ENCODE data around the gene NUP62.
"Not testable (repeated sequence)": the region's sequence is repeated elsewhere in the genome, so short reads cannot be mapped to it uniquely, and the experiment has no call there.

Gene NUP62

GRCh38 chr19:49925486-49925885 lies 3.8 kb downstream of the NUP62 start (continued):
- TF ChIP-seq, protein P1, sequence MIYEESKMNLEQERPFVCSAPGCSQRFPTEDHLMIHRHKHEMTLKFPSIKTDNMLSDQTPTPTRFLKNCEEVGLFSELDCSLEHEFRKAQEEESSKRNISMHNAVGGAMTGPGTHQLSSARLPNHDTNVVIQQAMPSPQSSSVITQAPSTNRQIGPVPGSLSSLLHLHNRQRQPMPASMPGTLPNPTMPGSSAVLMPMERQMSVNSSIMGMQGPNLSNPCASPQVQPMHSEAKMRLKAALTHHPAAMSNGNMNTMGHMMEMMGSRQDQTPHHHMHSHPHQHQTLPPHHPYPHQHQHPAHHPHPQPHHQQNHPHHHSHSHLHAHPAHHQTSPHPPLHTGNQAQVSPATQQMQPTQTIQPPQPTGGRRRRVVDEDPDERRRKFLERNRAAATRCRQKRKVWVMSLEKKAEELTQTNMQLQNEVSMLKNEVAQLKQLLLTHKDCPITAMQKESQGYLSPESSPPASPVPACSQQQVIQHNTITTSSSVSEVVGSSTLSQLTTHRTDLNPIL (CRISPR knock-in tag; IDR thresholded peaks at IDR 0.05; ENCODE audit: low read depth) = no peak
- TF ChIP-seq ZFP3 (CRISPR knock-in tag; IDR thresholded peaks at IDR 0.05) = no peak

- ATAC-seq = not testable (repeated sequence)
These were observed 4.5 kb downstream of the NUP62 start for GRCh38 chr19:49924881-49925210.

- TF ChIP-seq ESRRG (CRISPR knock-in tag; IDR thresholded peaks at IDR 0.05) = no peak
- TF ChIP-seq ZNF70 (CRISPR knock-in tag; IDR thresholded peaks at IDR 0.05) = no peak
- no peak for TF ChIP-seq TCF4 (CRISPR knock-in tag; IDR thresholded peaks at IDR 0.05; ENCODE audit: borderline replicate concordance)
- no peak for TF ChIP-seq ARNTL (CRISPR knock-in tag; IDR thresholded peaks at IDR 0.05; ENCODE audit: borderline replicate concordance, low read depth)
- TF ChIP-seq, protein P2, sequence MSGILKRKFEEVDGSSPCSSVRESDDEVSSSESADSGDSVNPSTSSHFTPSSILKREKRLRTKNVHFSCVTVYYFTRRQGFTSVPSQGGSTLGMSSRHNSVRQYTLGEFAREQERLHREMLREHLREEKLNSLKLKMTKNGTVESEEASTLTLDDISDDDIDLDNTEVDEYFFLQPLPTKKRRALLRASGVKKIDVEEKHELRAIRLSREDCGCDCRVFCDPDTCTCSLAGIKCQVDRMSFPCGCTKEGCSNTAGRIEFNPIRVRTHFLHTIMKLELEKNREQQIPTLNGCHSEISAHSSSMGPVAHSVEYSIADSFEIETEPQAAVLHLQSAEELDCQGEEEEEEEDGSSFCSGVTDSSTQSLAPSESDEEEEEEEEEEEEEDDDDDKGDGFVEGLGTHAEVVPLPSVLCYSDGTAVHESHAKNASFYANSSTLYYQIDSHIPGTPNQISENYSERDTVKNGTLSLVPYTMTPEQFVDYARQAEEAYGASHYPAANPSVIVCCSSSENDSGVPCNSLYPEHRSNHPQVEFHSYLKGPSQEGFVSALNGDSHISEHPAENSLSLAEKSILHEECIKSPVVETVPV (CRISPR knock-in tag; IDR thresholded peaks at IDR 0.05) = no peak
- no peak for ATAC-seq
These were observed 5.1 kb downstream of the NUP62 start for GRCh38 chr19:49924004-49924880.

DNA sequence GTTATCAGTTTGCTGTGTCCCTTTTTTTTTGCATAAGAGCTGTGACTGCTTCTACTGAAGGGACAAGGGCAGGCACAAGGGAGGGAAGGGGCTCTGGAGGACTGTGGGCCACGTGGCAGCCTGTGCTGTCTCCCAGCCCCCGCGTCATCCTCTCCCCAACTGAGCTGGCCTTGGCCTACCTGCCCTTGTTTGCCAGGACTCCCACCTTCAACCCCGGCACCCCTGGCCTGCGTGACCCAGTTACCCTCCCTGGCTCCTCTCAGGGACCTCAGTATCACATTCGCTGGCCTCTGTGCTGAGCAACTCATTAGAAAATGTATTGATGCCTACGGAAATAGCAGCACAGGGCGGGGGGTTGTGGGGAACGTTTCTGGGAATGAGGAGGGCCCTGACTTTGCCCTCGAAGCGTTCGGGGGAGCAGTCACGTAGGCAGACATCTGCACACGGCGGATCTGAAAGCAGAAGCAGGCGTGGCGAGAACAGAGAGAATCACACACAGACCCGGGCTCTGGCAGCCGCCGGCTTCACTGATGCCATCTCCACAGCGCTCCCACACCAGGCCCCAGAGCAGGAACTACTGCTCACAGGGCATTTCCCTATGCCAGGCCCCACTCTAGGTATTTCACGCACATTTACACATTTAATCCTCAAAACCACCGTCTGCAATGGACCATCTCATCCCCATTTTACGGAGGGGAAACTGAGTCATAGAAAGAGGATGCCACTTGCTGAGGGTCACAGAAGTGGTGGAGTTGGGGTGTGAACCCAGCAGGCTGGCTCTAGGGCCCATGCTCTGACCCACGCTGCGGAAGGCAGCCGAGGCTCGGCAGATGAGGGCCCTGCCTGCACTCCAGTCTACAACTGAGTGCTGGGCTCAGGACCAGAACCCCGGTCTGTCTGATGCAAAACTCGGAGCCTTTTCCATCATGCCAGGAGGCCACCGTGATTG lies 6.0 kb downstream of the NUP62 start:
- TF ChIP-seq CSDC2 (CRISPR knock-in tag; IDR thresholded peaks at IDR 0.05) (no peak), ZFP3 (CRISPR knock-in tag; IDR thresholded peaks at IDR 0.05) (no peak), TOX (CRISPR knock-in tag; IDR thresholded peaks at IDR 0.05; ENCODE audit: borderline replicate concordance) (no peak), GLIS3 (CRISPR knock-in tag; IDR thresholded peaks at IDR 0.05) (no peak), TSHZ2 (CRISPR knock-in tag; IDR thresholded peaks at IDR 0.05) (no peak), BACH2 (CRISPR knock-in tag; IDR thresholded peaks at IDR 0.05; ENCODE audit: borderline replicate concordance) (no peak), ZNF565 (CRISPR knock-in tag; conservative IDR thresholded peaks at IDR 0.05; ENCODE audit: low read depth) (no peak), TCF4 (CRISPR knock-in tag; IDR thresholded peaks at IDR 0.05; ENCODE audit: borderline replicate concordance) (no peak), POU6F1 (CRISPR knock-in tag; IDR thresholded peaks at IDR 0.05; ENCODE audit: borderline replicate concordance, low read depth) (no peak), PPARA (CRISPR knock-in tag; IDR thresholded peaks at IDR 0.05; ENCODE audit: borderline replicate concordance) (no peak), ZNF70 (CRISPR knock-in tag; IDR thresholded peaks at IDR 0.05) (no peak)
- ATAC-seq = no peak
